PFSK-1 (cell line): ENCODE data around the gene CELSR1.

Experiments used
- FOXP2 ChIP-seq: optimal IDR thresholded peaks from 2 replicates; pipeline ENCODE3; 2011; ENCODE audit warnings: borderline replicate concordance, control low read depth, inconsistent platforms; ENCODE audit not compliant: insufficient read depth; ENCODE audit errors: extremely low read length, extremely low read depth
- POLR2AphosphoS5 ChIP-seq: IDR thresholded peaks from 2 replicates; pipeline ENCODE4 v1.6.1; 2012; ENCODE audit warnings: low read depth, mild to moderate bottlenecking, control low read depth, low read length, moderate library complexity
- REST ChIP-seq, 2 experiments: IDR thresholded peaks; 2 replicates each; pipeline versions ENCODE4 v1.6.1 to v1.8.0; 2011 to 2012; ENCODE audit warnings: low read depth in 2 of 2, low read length in 2 of 2, control low read depth in 1 of 2, inconsistent platforms in 1 of 2, mild to moderate bottlenecking in 1 of 2, moderate library complexity in 1 of 2; ENCODE audit not compliant: insufficient read depth in 1 of 2
- SIN3A ChIP-seq: IDR thresholded peaks from 2 replicates; pipeline ENCODE4 v1.6.1; 2012; ENCODE audit warnings: mild to moderate bottlenecking, low read length, moderate library complexity, borderline replicate concordance; ENCODE audit not compliant: insufficient read depth
- TAF1 ChIP-seq: IDR thresholded peaks from 2 replicates; pipeline ENCODE4 v1.6.1; 2012; ENCODE audit warnings: low read length, control low read depth, borderline replicate concordance; ENCODE audit not compliant: insufficient read depth

- TF ChIP-seq REST (IDR thresholded peaks at IDR 0.05; ENCODE audit: insufficient read depth in 1 of 2, low read depth in 2 of 2, low read length in 2 of 2) (no peak), POLR2AphosphoS5 (no peak), TAF1 (no peak), SIN3A (no peak), FOXP2 (no peak)
Observed at GRCh38 chr22:46368871-46369715, 168.3 kb downstream of the CELSR1 start.
